Activated naive CD4-positive, alpha-beta T cell treated with anti-CD3 and anti-CD28 coated beads, Interleukin-2, amount 50 U/mL, for 72 hours (primary cell): ENCODE data around the gene SCNN1B. TPM values are rescaled to one million over a fixed set of nuclear protein-coding genes. Genes with fewer than 3 reads are reported as not detected.
"Not testable (repeated sequence)": the region's sequence is repeated elsewhere in the genome, so short reads cannot be mapped to it uniquely, and the experiment has no call there.

ENCODE experiments used
- ATAC-seq, 2 donors: fragments of 150-1000 bp; cut with Tn5 transposase; 2 replicates each; pipeline ENCODE4 v1.10.0; 2021; ENCODE audit warnings: mild to moderate bottlenecking in 2 of 2, moderate library complexity in 2 of 2
- DNase-seq, 2 donors: peaks; one replicate each; pipeline ENCODE4 v3.0.0; 2021 to 2022; ENCODE audit warnings: low spot score in 2 of 2
- H3K27ac Mint-ChIP-seq, 2 donors: one replicate each; pipeline ENCODE4 v1.8.0; 2022; ENCODE audit warnings: mild to moderate bottlenecking in 2 of 2, mixed read lengths in 2 of 2
- H3K36me3 Mint-ChIP-seq, 2 donors: one replicate each; pipeline ENCODE4 v1.8.0; 2022; ENCODE audit warnings: mixed read lengths in 2 of 2
- H3K9me3 Mint-ChIP-seq, 2 donors: one replicate each; pipeline ENCODE4 v1.8.0; 2022; ENCODE audit warnings: mixed read lengths in 2 of 2
- total RNA-seq, 2 donors: library from RNA; stranded (reverse); gene quantifications; one replicate each; pipeline ENCODE4 v1.2.3, GENCODE V29; 2022

The SCNN1B gene
- total RNA-seq, 2 donors from 2014 or later: not detected

DNA sequence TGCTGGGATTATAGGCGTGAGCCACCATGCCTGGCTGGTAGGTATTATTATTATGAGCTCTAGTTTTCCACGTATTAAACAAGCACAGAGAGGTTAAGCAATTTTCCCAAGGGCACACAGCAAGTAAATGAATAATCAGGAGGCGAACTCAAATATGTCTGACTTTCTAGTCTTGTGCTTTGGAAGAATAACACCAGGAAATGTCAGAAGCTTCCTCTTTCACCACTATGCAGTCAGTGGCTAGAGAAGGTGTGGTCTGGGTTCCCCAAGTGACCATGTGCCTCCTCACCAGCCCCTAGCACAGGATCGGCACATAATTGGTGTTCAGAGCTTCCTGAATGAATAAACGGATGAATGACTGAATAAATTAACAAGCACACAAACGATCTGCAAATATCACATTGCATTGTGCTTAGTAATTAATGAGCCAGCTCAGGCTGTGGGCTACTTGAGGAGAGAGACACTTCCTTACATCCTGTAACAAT is 21.6 kb upstream of the SCNN1B start:
- no peak for DNase-seq
- ATAC-seq: no peak
- Mint-ChIP-seq H3K9me3 (no peaks in the 10 kb centered on the region), H3K36me3 (no peaks in the 10 kb centered on the region), H3K27ac (no peak overlapping the region)

DNA sequence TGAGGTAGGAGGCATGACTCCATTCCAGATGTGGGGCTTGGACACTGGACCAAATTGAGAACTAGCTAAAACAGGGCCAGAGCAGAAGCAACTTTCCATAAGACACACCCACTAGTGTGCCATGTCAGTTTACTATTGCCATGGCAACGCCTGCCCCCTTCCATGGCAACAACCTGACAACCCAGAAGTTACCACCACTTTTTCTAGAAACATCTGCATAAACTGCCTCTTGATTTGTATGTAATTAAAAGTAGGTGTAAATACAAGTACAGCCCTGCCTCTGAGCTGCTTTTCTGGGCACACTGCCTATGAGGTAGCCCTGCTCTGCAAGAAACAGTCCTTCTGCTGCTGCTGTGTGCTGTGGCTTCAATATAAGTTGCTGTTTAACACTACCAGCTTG is 19.5 kb upstream of the SCNN1B start:
- no peaks in the 10 kb centered on the region for H3K36me3 Mint-ChIP-seq
- ATAC-seq: no peak

DNA sequence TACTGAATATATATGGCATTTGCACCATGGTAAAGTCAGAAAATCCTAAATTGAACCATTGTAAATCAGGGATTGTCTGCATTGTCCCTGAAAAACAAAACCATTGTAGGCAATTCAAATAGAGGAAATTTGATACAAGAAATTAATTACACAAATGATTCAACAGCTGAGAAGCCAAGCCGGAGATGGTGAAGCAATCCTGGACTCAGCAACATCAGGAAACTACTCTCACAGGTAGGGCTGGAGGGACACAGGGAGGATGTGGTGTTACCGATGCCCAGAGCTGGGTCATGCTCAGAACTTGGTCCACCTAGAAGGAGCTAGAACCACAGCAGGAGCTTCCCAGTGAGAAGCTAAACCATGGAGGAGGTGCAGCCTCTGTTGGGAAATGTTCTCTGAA is 18.5 kb upstream of the SCNN1B start:
- H3K9me3 Mint-ChIP-seq: no peaks in the 10 kb centered on the region
- H3K36me3 Mint-ChIP-seq: no peaks in the 10 kb centered on the region
- ATAC-seq (no peak), DNase-seq (no peak)
- H3K27ac Mint-ChIP-seq: no peak overlapping the region

More for the DNA sequence above, 19.5 kb upstream of the SCNN1B start:
- Mint-ChIP-seq H3K27ac (no peak overlapping the region), H3K9me3 (no peaks in the 10 kb centered on the region)
- no peak for DNase-seq

DNA sequence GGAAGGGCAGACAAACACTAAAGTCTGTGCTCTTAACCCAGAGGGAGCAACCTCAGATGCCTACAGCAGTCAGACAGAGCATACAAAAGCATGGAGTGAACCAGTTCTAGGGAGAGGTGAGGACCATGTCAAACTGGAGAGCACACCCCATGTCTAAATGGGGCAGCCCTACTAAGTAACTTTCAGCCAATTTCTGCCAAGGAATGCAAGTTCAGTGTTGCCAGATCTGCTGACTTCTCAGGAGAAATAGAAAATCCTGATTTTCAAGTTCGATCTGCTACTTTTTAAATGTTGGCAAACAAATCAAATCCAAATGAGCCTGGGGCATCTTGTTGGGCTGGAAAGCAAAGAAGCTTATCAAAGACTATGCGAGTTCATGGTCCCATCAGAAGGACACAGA is 17.5 kb upstream of the SCNN1B start:
- ATAC-seq (no peak), DNase-seq (no peak)
- H3K27ac Mint-ChIP-seq: no peak overlapping the region
- H3K9me3 Mint-ChIP-seq: no peaks in the 10 kb centered on the region
- no peaks in the 10 kb centered on the region for H3K36me3 Mint-ChIP-seq

DNA sequence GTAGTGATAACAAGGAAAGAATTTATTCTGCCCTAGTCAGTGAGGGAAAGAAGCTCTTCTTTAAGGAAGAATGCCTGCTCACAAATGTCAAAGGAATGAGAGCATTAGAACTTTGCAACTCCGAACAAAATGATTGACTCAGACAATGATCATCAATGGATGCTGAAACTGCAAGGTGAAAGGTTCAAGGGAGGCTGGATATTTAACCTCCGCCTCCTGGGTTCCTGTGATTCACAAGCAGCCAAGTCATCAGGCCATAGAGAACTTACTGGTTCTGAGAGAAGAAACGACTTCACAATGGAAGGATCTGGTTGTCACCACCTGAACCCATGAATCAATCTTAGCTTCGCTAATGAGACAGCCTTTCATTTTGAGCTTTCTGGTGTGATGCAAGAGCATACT is 16.0 kb upstream of the SCNN1B start:
- Mint-ChIP-seq H3K27ac (no peak overlapping the region), H3K36me3 (no peaks in the 10 kb centered on the region), H3K9me3 (no peaks in the 10 kb centered on the region)
- no peak for ATAC-seq
- DNase-seq: no peak

DNA sequence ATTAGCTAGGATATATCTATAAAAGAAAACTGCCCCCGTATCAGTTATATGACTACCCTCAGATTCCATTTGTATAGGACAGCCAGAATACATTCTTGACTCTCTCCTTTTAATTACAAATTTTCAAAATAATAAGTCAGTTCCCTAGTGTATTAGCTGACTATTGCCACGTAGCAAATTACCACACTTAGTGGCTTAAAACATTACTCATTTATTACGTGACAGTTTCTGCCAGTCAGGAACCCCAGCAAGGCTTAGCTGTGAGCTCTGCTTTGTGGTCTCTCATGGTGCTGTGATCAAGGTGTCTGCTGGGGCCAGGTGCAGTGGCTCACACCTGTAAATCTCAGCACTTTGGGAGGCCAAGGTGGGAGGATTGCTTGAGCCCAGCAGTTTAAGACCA is 13.9 kb upstream of the SCNN1B start:
- no peak overlapping the region for H3K27ac Mint-ChIP-seq
- DNase-seq (no peak), ATAC-seq (no peak)
- H3K36me3 Mint-ChIP-seq: no peaks in the 10 kb centered on the region
- no peaks in the 10 kb centered on the region for H3K9me3 Mint-ChIP-seq

DNA sequence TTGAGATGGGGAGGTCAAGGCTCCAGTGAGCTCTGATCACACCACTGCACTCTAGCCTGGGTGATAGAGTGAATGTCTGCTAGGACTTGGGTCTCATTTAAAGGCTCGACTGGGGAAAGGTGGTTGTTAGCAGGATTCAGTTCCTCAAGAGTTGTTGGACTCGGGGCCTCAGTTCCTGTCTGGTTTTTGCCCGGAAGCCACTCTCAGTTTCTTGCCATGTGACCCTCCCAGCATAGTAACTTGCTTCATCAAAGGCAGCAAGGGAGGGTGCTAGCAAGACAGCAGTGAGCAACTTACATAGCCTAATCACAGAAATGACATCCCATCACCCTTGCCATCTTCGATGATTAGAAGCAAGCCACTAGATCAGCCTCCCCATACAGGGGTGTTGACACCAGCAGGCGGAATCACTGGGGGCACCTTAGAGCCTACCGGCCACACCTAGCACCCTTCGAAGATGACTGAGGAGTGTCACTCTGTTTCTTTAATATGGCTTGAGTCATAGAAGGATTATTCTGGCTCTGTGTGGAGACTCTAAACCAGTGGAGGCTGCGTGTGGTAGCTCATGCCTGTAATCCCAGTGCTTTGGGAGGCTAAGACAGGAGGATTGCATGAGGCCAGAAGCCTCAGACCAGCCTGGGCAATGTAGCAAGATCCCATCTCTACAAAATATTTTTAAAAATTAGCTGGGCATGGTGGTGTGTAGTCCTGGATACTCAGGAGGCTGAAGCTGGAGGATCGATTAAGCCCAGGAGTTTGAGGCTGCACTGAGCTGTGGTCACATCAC is 13.2 kb upstream of the SCNN1B start:
- no peaks in the 10 kb centered on the region for H3K36me3 Mint-ChIP-seq
- no peak for DNase-seq

DNA sequence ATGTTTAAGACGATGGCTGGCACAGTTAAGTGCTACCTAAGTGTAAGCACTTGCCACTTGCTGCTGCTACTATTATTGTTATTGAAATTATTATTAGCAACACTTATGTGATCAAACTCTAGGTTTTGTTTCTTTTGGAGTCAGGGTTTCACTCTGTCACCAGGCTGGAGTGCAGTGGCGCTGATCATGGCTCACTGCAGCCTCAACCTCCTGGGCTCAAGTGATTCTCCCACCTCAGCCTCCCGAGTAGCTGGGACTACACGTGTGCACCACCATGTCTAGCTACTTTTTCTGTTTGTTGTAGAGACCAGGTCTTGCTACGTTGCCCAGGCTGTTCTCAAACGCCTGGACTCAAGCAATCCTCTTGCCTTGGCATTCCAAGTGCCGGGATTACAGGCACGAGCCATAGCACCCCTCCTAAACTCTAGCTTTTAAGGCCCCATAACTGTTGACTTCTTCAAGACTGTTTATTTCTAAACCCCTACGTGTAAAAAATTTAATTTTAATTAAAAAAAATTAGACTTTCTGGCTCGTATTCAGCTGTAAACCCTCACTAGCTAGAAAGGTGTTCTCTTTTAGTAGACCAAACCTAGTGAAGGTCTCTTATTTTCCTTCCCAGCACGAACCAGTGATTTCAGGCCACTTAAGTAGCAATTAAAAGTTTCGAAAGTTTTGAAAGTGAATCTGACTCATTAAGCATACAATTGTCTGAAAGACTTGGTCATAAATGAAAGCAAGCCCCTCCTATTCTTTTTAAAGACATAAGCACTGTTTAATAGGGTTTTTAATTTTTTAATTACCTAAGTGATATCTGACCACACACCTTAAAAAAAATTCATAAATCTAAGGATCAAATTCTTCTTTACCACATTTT is 11.7 kb upstream of the SCNN1B start:
- ATAC-seq (no peak), DNase-seq (no peak)
- no peaks in the 10 kb centered on the region for H3K36me3 Mint-ChIP-seq
- H3K27ac Mint-ChIP-seq: no peak overlapping the region
- no peaks in the 10 kb centered on the region for H3K9me3 Mint-ChIP-seq

More for the DNA sequence above, 13.2 kb upstream of the SCNN1B start:
- no peak for ATAC-seq
- H3K9me3 Mint-ChIP-seq: no peaks in the 10 kb centered on the region
- no peak overlapping the region for H3K27ac Mint-ChIP-seq

DNA sequence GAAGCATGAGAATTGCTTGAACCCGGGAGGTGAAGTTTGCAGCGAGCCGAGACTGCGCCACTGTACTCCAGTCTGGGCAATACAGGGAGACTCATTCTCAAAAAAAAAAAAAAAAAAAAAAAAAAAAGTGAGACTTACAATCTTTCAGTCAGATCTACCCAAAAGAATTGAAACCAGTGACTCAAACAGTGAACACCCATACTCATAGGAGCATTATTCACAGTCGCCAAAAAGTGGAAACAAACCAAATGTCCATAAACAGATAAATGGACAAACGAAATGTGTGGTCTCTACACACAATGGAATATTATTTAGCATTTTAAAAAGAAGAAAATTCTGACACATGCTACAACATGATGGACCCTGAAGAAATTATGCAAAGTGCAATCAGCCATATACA is 9.1 kb upstream of the SCNN1B start:
- no peaks in the 10 kb centered on the region for H3K36me3 Mint-ChIP-seq
- DNase-seq: no peak
- peaks cover 0 to 6% of the 10 kb centered on the region in 2 donors for H3K9me3 Mint-ChIP-seq
- ATAC-seq: peak; percentile 24 to 72
- H3K27ac Mint-ChIP-seq: no peak overlapping the region

DNA sequence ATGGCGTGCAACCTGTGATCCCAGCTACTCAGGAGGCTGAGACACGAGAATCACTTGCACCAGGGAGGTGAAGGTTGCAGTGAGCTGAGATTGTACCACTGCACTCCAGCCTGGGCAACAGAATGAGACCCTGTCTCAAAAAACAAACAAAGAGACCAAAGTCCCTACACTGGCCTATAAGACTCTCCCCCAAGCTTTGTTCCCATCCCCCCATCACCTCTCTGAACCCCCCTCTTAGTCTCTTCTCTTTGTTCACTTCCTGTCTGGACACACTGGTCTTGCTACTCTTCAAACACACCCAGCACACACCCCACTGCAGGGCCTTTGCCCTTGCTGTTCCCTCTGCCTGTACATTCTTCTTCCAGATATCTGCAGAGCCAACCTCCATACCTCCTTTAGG is 7.8 kb upstream of the SCNN1B start:
- Mint-ChIP-seq H3K27ac (peak overlapping the region in 1 of 2 donors; percentile 46), H3K9me3 (peaks cover 0 to 6% of the 10 kb centered on the region in 2 donors), H3K36me3 (no peaks in the 10 kb centered on the region)
- ATAC-seq (no peak), DNase-seq (no peak)

DNA sequence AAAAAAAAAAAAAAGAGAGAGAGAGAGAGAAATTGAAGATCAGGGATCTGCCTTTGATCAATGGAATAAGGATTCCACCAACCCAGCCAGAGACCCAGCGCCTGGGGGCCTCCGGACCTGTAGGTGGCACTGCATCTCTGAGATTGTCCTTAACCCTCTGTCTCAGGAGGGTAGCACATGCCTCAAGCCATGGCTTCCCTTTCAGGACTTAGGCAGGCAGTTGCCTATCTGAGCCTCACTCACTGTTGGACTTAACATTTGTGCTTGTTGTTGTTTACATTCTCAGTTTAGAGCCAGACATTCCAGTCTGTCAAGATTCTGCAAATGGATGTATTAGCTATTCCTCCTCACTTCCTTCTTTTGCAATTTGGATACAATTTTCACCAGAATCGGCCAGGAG is 5.1 kb upstream of the SCNN1B start:
- ATAC-seq (peak in 1 of 2 donors; percentile 44), DNase-seq (peak in 1 of 2 donors; percentile 14)

DNA sequence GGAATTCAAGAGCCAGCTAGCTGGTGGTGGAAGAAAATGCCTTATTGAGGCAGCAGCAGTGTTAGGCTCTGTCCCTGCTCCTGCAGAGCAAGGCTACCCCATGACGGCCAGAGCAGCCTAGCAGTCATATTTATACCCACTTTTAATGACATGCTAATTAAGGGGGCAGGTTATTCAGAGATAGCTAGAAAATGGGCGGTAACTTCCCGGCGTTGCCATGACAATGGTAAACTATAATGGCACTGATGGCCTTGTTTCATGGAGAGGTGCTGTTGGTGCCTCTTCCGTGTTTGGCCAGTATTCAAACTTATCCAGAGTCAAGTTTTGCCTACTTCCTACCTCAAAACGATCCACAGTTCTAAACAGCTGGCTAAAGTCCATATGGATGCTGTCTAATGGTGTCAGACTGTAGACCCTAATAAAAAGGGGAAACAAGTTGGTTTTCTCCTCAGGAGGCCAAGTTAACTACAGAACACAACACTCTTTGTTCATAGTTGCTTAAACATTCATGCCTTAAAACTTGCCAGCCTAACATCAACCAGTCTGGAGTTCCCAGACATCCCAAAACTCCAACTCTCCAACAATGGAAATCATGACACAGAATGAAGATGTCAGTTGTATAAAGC is 3.7 kb upstream of the SCNN1B start:
- ATAC-seq: no peak
- Mint-ChIP-seq H3K27ac (no peak overlapping the region), H3K36me3 (peaks cover 0 to 7% of the 10 kb centered on the region in 2 donors), H3K9me3 (peaks cover 0 to 6% of the 10 kb centered on the region in 2 donors)
- DNase-seq: no peak

More for the DNA sequence above, 5.1 kb upstream of the SCNN1B start:
- Mint-ChIP-seq H3K27ac (no peak overlapping the region), H3K9me3 (peaks cover 0 to 6% of the 10 kb centered on the region in 2 donors), H3K36me3 (peaks cover 0 to 7% of the 10 kb centered on the region in 2 donors)

DNA sequence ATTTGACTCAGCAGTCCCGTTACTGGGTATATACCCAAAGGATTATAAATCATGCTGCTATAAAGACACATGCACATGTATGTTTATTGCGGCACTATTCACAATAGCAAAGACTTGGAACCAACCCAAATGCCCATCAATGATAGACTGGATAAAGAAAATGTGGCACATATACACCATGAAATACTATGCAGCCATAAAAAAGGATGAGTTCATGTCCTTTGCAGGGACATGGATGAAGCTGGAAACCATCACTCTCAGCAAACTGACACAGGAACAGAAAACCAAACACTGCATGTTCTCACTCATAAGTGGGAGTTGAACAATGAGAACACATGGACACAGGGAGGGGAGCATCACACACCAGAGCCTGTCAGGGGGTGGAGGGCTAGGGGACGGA is 2.3 kb upstream of the SCNN1B start:
- not testable (repeated sequence) for DNase-seq, ATAC-seq, H3K9me3 Mint-ChIP-seq, H3K27ac Mint-ChIP-seq, H3K36me3 Mint-ChIP-seq

DNA sequence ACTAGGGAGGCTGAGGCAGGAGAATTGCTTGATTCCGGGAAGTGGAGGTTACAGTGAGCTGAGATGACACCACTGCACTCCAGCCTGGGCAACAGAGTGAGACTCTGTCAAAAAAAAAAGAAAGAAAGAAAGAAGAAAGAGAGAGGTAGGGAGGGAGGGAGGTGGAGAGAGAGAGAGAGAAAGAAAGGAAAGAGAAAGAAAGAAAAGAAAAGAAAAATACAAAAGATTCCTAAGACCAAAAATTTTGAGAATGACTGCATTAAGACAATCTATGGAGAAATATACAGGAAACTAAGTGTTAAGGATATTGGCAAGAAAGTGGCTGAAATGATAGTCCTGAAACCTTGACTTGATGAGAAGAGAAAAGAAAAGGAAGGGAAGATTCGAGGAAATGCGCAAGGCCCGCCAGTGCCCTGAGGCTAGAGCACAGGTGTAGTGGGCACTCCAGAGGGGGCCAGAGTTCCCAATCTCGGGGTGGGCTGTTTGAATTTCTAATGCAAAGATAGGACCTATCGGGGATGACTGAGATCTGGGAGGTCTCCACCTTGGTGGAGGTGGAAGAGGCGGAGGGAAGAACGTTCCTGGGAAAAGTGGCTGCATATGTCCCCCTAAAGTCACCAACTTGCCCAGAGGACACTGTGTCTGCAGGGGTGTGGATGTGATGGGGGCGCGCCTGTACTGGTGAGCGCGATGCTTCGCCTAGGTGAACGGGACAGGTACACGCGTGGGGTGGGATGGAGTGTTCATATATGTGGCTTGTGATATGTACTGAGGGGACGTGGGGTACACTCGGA is 654 bp upstream of the SCNN1B start:
- H3K9me3 Mint-ChIP-seq: peaks cover 0 to 6% of the 10 kb centered on the region in 2 donors
- peaks cover 0 to 7% of the 10 kb centered on the region in 2 donors for H3K36me3 Mint-ChIP-seq
- H3K27ac Mint-ChIP-seq: no peak overlapping the region
- ATAC-seq (no peak), DNase-seq (no peak)

DNA sequence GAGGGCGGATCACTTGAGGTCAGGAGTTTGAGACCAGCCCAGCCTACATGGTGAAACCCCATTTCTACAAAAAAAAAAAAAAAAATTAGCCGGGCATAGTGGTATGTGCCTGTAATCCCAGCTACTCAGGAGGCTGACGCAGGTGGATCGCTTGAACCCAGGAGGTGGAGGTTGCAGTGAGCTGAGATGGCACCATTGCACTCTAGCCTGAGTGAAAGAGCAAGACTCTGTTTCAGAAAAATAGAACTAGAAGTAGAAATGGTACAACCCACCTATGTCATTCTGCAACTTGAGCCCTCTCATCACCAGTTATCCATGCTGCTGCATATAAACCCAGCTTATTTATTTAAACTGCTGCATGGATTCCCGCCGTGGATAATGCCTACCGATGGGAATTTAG is 1.6 kb downstream of the SCNN1B start:
- ATAC-seq (no peak), DNase-seq (no peak)
- Mint-ChIP-seq H3K27ac (no peak overlapping the region), H3K9me3 (no peaks in the 10 kb centered on the region), H3K36me3 (peaks cover 0 to 7% of the 10 kb centered on the region in 2 donors)

DNA sequence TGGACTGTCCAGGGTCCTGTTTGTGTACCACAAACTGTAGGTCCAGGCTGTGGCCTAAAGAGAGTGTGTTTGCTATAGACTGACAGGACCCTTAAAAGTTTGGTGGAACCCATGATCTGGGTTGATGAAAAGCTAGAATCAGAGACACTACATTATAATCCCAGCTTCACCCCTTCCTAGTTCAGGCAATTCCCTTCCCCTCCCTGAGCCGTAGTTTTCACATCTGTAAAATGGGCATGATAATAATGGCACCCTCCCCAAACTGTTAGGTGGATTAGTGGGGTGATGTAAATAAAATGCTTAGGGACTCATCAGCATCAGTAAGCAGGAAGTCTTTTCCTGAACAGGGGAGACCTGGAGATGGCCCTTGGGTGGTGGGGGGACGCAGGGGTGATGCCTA is 2.5 kb downstream of the SCNN1B start:
- no peaks in the 10 kb centered on the region for H3K9me3 Mint-ChIP-seq
- DNase-seq (no peak), ATAC-seq (no peak)
- no peak overlapping the region for H3K27ac Mint-ChIP-seq
- peaks cover 0 to 7% of the 10 kb centered on the region in 2 donors for H3K36me3 Mint-ChIP-seq
